KOPT-K1 (cell line): Measurements from ENCODE around the gene ARSI.

Experiments
- H3K27ac ChIP-seq: fragments of 200-600 bp; sonication (generic); 2 replicates; pipeline ENCODE4 v1.5.1; 2016; ENCODE audit warnings: antibody characterized with exemption, mild to moderate bottlenecking, low read depth, low read length; ENCODE audit not compliant: poor library complexity, severe bottlenecking
- H3K36me3 ChIP-seq: fragments of 200-600 bp; sonication (generic); 2 replicates; pipeline ENCODE4 v1.5.1; 2017; ENCODE audit warnings: antibody characterized with exemption, mild to moderate bottlenecking, low read length, moderate library complexity; ENCODE audit not compliant: insufficient read depth
- H3K9me3 ChIP-seq: fragments of 200-600 bp; sonication (generic); 2 replicates; pipeline ENCODE4 v1.5.1; 2017; ENCODE audit warnings: antibody characterized with exemption, low read length, mild to moderate bottlenecking; ENCODE audit not compliant: insufficient read depth, poor library complexity, severe bottlenecking

The ARSI gene

GRCh38 chr5:150335778-150336177 lies 33.1 kb upstream of the ARSI start:
- H3K36me3 ChIP-seq = no peaks in the 10 kb centered on the region
- no peaks in the 10 kb centered on the region for H3K9me3 ChIP-seq
- no peak overlapping the region for H3K27ac ChIP-seq

DNA sequence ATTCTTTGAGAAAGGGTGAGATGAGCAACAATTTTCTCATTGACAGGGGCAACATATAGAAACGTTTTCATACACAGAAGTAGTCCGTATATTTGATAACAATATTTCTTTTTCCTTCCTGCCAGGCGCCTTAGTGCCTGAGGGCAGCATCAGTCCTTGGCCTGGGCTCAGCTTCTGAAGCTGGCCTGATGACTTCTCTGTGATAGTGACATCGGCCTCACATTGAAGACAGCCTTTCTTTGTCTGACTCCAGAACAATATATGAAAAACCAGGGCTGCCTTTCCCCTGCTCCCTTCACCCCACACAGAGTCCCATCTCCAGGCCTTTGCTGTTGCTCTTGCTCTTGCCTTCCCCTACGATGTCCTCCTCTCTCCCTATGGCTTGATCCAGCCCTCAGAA lies 30.7 kb upstream of the ARSI start:
- H3K27ac ChIP-seq = no peak overlapping the region
- no peaks in the 10 kb centered on the region for H3K9me3 ChIP-seq
- H3K36me3 ChIP-seq = no peaks in the 10 kb centered on the region

- Histone ChIP-seq H3K36me3 (no peaks in the 10 kb centered on the region), H3K27ac (no peak overlapping the region), H3K9me3 (no peaks in the 10 kb centered on the region)
Observed at GRCh38 chr5:150329881-150330876, 27.5 kb upstream of the ARSI start.

DNA sequence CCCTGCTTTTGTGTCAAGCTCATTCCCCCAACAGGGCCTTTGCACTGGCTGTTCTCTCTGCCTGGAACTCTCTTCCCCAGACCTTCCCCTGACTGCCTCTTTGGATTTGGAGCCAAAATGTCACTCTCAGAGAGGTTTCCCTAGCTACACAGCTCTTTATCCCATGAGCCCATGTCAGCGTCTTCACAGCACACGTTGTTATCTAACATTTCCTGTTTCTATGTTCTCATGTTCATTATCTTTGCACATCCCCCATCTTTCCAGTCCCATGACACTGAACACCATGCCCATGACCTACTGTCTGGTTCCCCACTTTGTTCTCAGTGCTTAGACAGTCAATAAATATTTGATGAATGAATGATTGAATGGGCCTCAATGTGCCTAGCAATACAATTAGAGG lies 26.3 kb upstream of the ARSI start:
- Histone ChIP-seq H3K9me3 (no peaks in the 10 kb centered on the region), H3K36me3 (no peaks in the 10 kb centered on the region), H3K27ac (no peak overlapping the region)

DNA sequence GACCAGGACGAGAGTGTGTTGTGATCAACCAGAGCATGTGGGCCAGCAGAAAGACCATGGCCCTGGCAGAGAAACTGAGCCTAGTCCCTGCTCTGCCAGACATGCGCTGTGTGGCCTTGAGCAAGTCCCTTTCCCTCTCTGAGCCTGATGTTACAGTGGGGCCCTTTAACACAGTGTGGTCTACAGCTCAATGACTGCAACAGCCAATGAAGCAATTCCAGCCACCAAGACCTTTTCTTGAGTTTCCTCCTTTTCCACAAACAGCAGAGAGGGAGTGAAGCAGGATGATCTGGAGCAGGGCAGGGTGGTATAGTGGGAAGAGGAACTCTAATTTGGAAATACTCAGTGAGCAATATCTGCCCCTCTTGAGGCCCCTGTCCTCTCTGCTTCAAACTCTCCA lies 25.8 kb upstream of the ARSI start:
- Histone ChIP-seq H3K36me3 (no peaks in the 10 kb centered on the region), H3K9me3 (no peaks in the 10 kb centered on the region), H3K27ac (no peak overlapping the region)

- Histone ChIP-seq H3K27ac (no peak overlapping the region), H3K36me3 (no peaks in the 10 kb centered on the region), H3K9me3 (no peaks in the 10 kb centered on the region)
Observed at GRCh38 chr5:150327139-150327538, 24.4 kb upstream of the ARSI start.

- Histone ChIP-seq H3K9me3 (no peaks in the 10 kb centered on the region), H3K27ac (no peak overlapping the region), H3K36me3 (no peaks in the 10 kb centered on the region)
Observed at GRCh38 chr5:150326707-150327106, 24.0 kb upstream of the ARSI start.

DNA sequence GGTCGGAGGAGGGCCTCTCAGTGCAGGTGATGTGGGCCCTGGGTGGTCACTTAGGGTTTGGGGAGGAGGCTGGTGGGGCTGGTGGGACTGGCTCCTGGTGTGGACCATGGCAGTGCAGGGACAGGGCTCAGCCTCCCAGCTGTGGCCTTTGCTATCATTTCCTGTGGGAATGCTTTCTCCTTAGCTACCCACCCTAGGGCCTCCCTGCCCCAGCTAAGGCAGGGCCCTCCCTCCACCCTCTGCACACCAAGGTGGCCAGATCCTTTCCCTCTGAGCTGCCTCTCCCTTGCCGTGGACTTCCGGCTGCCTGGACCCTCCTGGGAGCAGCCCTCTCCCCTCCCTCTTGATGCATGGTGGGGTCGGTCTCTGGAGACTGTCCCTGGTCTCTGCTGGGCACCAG lies 22.7 kb upstream of the ARSI start:
- Histone ChIP-seq H3K9me3 (no peaks in the 10 kb centered on the region), H3K27ac (no peak overlapping the region)

GRCh38 chr5:150323819-150324218 lies 21.1 kb upstream of the ARSI start:
- Histone ChIP-seq H3K27ac (no peak overlapping the region), H3K36me3 (no peaks in the 10 kb centered on the region), H3K9me3 (no peaks in the 10 kb centered on the region)

More for the DNA sequence above, 22.7 kb upstream of the ARSI start:
- no peaks in the 10 kb centered on the region for H3K36me3 ChIP-seq

GRCh38 chr5:150323092-150323491 lies 20.4 kb upstream of the ARSI start:
- Histone ChIP-seq H3K36me3 (no peaks in the 10 kb centered on the region), H3K9me3 (no peaks in the 10 kb centered on the region), H3K27ac (no peak overlapping the region)

DNA sequence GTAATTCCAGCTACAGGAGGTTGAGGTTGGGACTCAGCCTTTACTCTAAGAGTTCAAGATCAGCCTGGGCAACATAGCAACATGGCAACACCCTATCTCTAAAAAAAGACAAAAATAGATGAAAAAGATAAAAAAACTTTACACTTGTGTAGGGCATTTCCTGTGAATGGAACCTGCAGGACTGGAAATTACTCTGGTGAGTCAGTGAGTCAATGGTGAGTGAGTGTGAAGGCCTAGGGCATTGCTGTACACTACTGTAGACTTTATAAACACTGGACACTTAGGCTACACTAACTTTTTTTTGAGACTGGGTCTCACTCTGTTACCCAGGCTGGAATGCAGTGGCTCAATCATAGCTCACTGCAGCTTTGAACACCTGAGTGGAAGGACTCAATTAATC lies 19.5 kb upstream of the ARSI start:
- Histone ChIP-seq H3K9me3 (no peaks in the 10 kb centered on the region), H3K27ac (no peak overlapping the region), H3K36me3 (no peaks in the 10 kb centered on the region)

DNA sequence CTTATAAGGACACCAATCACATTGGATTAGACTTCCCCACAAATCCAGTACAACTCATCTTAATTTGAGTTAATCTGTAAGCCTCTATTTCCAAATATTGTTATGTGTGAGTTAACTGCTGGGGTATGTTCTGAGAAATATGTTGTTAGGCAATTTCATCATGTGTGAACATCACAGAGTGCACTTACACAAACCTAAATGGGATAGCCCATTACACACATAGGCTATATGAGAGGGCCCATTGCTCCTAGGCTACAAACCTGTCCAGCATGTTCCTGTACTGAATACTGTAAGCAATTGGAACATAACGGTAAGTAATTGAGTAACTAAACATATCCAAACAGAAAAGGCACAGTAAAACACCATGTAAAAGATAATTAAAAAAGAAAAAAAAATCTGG lies 19.1 kb upstream of the ARSI start:
- H3K36me3 ChIP-seq = no peaks in the 10 kb centered on the region
- H3K27ac ChIP-seq = no peak overlapping the region
- H3K9me3 ChIP-seq = no peaks in the 10 kb centered on the region

GRCh38 chr5:150321211-150321610 lies 18.5 kb upstream of the ARSI start:
- Histone ChIP-seq H3K27ac (no peak overlapping the region), H3K36me3 (no peaks in the 10 kb centered on the region), H3K9me3 (no peaks in the 10 kb centered on the region)

DNA sequence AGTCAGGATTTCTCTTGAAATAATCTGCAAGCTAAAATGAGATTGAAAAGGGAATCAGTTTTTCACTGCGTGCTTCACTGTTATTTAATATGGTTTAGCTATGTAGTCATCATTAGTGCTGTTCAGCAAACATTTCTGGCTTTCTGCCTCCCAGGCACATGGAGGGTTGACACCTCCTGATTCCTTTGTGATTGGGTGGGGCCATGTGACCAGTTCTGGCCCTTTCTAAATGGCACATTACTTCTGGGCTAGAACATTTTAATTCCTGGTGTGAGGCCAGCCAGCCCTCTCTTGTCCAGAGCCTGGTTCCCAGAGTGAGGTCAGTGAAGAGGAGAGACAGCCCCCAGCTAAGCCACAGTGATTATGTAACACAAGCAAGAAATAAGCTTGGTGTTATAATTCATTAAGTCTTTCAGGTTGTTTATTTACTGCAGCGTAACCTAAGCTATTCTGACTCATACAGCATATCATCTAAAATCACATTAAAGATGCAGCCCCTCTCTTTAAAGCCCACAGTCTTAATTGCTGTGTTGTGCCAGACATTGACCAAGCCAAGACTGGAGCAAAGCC lies 17.4 kb upstream of the ARSI start:
- Histone ChIP-seq H3K27ac (no peak overlapping the region), H3K36me3 (no peaks in the 10 kb centered on the region), H3K9me3 (no peaks in the 10 kb centered on the region)

DNA sequence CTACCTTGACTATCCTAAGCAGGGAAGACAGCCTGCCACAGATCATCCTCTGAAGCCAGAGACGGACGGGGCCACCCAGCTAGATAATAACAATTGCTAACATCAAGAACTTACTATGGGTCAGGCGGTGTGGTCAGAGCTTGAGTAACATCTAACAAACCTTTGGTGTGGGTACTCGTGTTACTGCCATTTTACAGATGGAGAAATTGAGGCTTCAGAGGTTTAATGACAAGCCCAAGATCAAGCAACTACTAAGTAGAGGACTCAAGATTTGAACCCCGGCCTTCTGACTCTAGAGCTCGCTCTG lies 16.7 kb upstream of the ARSI start:
- no peak overlapping the region for H3K27ac ChIP-seq
- no peaks in the 10 kb centered on the region for H3K36me3 ChIP-seq
- no peaks in the 10 kb centered on the region for H3K9me3 ChIP-seq
